HT1080 (cell line): ENCODE results near the gene RFLNA. TPM values are rescaled to one million over a fixed set of nuclear protein-coding genes. Genes with fewer than 3 reads are reported as not detected.

Source experiments
- DNase-seq: peaks from one replicate; pipeline ENCODE4 v3.0.0-alpha.2; 2015; ENCODE audit warnings: low read depth
- total RNA-seq: library from RNA; depleted of rRNA; stranded (reverse); fragments of >200 nt; shearing (Covaris generic); gene quantifications from 2 replicates; pipeline ENCODE4 v1.2.3, GENCODE V29; 2014

RFLNA gene
- total RNA-seq, 1 experiment from 2014 or later, result not detected

DNA sequence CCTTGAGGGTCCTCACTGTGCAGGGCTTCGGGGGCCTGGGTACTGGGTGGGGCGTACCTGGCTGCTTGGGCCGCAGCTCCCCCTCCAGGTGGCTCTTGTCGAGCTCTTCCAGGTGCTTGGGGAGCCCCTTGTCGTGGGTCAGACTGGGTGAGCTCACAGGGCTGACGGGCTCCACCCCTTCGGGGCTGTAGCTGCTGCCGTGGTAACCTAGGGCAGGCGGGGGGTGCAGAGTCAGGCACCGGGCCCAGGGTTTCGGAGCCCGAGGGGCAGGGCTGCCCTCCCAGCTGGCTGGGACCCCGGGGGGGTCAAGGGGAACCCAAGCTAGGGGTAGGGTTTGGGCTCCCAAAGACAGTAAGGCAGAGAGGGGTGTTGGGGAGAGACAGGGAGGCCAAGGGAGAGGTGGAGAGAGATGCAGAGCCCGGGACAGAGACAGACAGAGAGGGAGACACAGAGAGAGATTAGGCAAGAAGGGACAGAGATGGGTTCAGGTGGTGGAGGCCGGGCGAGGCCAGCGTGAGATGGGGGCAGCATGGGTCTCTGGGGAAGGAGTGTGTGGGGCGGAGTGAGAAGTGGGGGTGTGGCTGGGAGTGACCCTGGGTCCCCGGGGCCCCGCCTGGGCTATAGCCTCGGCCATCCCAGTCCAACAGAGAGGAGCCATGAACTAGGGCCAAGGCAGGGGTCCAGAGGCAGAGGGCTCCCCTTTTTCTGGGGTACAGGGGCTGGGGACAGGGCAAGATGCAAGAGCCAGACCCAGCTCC, 40.7 kb downstream of the RFLNA start:
- no peak for DNase-seq

DNA sequence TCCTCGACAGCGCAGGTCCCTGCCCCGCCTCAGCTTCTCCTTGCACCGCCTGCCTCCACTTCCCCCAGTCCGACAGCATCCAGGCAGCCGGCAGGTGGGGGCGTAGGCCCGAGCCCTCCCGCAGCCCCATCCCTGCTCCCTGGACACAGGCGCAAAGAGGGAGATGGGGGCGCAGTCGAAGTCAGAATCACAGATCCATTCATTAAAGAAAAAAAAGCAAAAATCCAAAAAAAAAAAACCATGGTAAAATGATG, 41.2 kb downstream of the RFLNA start:
- no peak for DNase-seq

DNA sequence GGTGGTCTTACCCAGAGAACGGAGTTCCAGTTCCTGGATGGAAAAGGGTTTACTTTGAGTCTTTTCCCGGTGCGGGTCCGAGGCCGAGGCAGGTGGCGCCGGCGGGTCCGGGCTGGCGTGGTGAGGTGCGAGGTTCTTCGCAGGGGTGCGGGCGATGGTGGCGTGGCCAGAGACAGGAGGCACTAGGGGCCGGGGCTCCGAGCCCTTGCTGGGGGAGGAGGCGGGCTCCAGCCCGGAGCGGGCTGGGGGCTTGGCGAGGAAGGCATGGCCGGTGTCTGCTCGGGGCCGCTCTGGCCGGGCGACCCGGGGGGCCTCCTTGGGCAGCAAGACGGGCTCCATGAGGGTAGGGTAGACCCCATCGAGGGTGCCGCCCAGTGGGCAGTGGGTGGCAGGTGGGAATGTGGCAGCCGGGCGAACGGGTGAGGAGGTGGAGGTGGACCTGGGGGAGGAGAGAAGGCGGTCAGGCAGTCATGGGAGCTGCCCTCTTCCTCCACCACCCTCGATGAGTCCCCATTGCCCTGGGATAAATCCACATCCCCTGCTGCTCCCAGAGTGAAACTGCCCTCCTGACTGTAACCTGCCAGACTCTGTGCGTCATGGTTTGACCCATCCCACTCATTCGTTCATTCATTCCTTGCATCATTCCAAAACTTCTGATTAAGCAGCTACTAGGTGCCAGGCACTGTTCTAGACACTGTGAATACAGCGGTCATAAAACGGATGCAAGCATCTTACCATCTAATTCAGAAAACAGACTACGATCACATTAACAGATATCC, 42.0 kb downstream of the RFLNA start:
- no peak for DNase-seq

DNA sequence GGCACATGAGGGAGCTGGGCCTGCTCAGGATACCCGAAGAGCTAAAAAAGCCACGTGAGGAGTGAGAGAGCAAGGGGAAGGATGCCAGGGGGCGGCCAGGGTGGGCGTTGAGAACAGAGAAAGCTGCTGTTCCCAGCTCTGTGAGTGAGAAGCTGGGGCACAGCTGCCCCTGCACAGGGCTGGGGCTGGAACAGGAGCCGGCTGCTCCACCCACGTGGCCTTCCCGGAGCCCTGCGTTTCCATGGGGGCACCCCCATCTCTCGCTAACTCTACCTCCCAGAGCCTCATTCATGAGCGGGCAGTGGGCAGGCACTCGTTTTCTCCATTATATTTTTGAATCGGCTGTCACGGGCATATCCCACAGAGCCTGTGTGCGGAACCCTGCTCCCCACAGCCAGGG, 42.7 kb downstream of the RFLNA start:
- no peak for DNase-seq

DNA sequence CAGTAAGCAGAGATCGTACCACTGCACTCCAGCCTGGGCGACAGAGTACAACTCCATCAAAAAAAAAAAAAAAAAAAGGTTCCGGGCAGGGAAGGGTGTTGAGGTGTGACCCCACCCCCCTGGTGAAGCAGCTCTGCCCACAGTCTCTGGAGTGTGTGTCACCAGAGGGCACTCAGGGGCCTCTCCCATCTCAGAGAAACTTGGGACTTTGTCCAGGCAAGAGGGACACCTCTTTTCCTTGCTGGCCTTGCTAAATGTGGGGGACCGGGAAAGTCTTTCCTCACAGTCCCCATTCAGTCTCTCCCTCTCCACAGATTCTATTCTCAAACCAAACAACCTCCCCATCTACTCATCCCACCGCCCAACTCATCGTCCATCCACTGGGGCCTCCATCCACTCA, 43.6 kb downstream of the RFLNA start:
- DNase-seq, result no peak

DNA sequence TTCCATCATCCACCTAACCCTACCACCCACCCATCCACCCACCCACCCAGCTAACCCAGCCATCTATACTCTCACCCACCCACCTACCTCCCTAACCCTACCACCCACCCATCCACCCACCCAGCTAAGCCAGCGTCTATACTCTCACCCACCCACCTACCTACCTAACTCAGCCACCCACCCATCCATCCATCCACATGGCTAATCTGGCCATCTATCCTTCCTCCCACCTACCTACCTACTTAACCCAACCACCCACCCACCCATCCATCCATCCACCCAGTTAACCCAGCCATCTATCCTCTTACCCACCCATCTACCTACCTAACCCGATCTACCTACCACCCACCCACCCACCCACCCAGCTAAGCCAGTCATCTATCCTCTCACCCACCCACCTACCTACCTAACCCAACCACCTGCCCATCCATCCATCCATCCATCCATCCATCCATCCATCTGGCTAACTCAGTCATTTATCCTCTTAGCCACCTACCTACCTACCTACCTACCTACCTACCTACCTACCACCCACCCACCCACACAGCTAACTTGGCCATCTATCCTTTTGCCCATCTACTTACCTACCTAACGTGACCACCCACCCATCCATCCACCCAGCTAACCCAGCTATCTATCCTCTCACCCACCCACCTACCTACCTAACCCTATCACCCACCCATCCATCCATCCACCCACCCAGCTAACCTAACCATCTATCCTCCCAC, 44.1 kb downstream of the RFLNA start:
- no peak for DNase-seq

DNA sequence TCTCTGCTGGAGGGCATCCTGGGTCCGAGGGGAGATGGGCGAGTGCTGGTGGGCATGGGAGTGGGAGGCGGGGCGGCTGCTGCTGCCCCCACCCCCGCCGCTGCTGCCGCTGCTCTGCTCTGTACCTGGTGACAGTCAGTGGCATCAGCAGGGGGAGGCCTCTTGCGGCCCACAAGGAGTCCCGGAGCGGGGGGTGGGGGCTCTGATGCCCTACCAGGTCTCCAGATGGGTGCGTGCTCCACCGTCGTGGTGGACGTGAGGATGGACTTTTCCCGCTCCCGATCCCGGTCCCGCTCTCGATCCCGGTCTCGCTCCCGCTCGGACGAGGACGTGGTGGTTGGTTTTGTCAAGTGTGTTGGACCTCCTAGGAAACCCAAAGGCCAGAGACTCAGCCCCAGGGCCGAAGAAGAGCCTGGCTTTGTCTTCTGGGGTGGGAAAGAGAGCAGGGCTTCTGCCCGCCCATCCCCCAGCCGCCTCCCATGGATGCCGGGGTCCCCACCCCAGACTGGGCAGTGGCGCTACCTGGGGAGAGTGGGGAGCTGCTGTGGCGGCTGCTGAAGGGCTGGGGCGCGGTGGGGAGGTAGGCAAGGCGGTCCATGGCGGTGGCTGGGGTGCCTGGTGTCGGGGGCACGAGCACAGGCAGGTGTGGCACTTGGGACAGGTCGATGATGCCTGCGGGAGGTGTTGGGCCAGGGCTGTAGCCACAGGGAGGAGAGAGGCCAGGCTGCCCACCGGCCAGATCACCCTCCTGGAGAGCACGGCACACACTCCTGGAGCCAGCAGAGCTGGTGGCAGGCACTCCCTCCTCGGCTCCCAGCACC, 45.4 kb downstream of the RFLNA start:
- DNase-seq, result no peak

DNA sequence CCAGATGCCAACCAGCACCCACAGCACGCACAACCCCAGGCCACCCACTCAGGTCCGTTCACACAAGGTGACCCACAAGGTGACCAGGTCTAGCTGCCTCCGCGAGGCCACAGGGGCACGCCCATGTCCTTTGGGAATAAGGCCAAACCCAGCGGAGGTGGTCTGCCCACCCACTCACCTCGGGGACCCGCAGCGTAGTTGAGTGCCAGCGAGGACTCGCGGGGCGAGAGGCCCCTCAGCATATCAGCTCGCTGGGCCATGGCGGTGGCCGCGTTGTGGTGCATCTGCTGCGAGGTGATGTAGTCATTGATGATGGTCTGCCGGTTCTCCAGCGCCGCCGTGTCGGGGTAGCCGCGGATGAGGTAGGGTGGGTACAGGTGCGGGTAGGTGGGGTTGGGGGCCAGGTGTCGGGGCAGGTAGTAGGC, 46.8 kb downstream of the RFLNA start:
- DNase-seq, result no peak

DNA sequence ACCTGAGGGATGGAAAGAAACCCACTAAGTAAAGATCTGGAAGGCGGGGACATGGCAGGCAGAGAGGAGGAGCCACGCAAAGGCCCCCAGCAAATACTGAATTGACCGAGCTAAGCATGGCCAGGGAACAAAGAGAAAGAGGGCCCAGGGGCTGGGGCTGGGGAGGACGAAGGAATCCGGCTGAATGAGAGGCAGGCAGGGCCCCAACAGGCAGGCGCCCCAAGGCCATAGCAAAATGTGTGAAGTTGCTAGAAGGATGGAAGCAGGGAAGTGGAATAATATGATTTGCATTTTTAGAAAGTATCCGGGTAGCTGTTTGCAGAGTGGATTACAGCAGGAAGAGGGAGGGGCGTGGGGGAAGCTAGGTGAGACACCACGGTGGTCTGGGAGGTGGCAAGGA, 49.1 kb downstream of the RFLNA start:
- no peak for DNase-seq

DNA sequence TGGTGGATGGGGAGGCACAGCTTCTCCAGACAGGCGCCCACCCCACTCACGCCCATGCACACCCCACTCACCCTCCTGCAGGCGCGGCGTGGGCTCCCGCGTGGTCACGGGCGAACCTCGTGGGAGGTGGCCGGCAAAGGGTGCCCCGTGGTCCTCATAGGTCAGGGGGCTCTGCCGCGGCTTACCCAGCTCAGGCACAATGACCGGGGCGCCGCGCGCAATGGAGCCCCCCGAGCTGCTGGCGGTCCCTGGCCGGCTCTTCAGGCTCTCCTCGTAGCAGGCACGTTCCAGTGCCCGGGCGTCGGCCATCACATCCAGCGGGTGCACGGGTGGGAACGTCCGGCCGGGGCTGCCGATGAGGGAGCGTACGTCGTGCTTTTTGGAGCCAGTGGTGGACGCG, 49.6 kb downstream of the RFLNA start:
- DNase-seq, result no peak

DNA sequence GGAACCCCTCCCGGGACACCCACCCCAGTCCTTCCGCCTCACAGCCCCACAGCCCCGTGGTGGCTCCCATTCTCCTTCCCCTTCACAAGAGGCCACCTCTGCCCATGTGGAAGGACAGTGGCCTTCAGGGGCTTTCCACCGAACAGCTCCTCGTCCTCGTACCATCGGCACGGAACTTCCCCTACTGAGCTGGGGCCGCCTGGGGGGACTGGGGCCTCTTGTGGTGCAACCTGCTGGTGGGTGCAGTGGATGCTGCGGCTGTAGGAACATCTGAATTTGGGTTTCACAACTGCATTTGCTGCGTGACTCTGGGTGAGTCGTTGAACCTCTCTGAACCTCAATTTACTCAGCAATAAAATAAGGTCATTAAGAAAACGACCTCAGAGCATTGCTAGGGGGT, 50.9 kb downstream of the RFLNA start:
- DNase-seq, result no peak

DNA sequence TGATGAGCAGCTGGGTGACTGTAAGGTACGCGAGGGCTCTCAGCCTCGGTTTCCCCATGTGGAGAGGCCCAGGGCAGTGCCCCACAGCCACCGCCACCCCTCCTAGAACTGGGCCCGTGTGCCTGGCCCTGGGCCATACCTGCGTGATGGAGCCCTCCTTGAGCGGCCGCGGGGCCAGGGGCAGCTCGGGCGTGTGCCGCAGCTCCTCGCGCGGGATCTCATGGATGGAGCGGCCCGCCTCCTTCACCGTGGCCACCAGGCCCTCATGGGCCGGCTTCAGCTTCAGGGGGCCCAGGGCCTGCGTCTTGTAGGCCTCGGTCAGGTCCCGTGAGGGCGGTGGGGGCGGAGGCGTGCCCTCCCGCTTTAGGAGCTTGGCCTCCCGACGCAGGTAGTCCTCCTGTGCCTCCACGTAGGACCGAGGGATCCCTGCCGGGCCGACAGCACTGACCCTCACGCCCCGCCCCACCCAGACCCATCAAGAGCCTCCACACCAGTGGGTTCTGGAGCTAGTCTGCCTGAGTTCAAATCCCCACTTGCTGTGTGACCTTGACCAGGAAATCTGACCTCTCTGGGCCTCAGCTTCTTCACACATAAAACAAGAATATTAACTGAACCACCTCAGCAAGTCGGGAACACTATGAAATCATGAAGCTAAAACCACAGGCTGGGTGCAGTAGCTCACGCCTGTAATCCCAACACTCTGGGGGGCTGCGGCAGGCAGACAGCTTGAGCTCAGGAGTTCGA, 51.7 kb downstream of the RFLNA start:
- DNase-seq, result no peak

DNA sequence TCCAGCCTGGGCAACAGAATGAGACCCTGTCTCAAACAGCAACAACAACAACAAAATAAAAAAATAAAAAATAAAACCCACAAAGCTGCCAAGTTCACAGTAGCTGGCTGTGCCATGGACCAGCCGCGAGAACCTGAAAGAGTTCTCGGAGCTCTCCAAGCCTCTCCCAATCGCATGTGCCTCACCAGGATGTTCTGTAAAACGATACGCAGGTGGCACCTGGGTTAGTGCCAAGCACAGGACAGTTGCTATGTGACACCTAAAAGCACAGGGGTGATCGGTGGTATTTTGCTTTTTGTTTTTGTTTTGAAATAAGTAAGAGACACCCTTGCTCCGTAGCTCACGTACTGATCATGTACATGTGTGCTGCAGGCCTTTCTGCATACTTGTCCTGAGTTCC, 52.4 kb downstream of the RFLNA start:
- no peak for DNase-seq

DNA sequence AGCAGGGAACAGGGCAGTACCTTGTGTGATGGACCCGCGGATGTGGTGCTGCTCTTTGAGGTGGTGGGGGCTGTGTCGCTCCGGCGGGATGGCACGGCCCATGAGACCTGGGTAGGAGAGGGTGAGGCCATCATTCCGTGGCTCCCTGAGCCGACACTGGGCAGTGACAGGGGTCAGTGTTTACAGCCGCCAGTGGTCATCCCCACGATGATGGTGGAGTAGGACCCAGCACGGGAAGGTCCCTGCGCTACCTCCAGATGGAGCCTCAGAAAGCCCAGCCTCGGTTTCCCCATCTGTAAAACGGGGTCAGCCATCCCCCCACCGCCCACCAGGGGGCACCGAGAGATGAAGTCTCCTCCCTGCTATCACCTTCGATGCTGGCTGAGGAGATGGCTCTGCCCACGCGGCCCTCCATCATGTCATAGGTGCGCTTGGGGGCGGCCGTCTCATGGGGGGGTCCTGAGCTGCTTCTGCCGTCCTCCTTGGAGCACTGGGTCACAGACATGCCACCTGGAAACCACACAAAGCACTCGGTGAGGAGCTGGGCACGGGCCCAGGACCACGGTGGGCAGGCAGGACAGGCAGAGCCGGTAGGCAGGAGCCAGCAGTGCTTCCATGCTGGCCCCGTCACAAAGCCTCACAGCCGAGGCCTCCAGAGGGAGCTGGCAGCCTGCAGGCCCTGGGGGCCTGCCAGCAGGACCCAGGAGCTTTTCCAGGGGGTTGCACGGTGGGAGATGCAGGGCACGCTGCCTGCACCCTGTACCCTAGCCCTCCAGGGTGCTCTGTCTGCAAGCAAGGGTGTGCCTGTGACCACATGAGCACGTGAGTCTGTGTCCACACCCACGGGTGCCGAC, 53.1 kb downstream of the RFLNA start:
- no peak for DNase-seq

DNA sequence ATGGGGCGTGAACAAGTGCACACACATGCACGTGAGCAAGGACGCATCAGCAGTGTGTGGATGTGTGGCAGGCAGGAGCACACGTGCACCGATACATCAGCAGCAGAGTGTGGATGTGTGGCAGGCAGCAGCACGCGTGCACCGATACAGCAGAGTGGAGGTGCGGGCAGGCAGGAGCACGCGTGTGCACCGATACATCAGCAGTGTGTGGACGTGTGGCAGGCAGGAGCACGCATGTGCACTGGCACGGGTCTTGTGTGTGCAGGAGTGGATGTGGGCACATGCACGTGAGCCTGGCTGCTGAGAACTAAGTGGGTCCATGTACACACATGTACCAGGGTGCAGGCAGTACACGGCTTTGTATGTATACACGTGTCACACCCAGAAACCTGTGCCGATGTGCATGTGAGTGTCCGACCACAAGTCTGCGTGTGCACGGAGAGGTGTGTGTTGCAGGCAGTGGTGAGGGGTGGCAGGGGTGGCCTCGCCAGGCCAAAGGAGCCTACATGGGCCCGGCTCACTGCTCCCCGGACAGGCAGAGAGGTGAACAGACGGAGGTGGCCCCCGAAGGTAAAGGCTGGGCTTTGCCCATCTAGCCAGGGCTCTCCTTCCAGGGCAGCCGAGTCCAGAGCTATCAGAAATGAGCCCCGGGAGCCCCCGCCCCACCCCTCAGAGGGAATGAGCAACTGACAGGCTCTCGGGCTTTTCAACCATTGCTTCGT, 53.9 kb downstream of the RFLNA start:
- no peak for DNase-seq

DNA sequence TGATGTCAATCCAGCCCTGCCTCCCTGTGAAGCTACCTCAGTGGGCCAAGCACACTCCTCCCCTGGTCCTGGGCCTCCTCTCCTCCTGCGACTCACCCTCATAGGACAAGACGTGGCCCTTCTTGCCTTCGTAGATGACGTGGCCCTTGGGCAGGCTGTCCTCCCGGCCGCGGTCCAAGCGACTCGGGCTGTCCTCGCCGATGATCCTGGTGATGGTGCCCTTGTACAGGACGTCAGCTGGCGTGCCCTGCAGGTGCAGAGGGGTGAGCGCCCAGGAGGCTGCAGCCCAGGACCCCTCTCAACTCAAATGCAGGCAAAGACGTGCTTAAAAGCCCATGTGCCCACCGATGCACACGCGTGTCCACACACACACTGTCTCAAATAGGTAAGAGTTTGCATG, 55.6 kb downstream of the RFLNA start:
- DNase-seq, result no peak

DNA sequence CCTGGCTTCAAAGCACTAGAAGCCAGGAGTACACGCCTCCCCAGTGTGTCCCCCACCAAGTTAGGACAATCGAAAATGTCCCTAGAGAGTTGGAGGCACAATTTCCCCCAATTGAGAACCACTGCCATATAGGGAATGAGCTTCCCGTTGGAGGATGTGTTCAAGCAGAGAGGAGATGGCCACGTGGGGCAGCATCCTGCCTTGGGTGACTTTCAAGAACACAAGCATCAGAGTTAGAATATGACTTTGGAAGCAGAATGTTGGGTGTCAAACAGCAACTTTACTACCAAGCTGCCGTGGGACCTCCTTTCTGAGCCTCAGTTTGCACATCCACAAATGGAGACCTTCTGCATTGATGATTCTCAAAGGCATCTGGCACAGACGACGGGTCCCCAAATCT, 56.5 kb downstream of the RFLNA start:
- no peak for DNase-seq

DNA sequence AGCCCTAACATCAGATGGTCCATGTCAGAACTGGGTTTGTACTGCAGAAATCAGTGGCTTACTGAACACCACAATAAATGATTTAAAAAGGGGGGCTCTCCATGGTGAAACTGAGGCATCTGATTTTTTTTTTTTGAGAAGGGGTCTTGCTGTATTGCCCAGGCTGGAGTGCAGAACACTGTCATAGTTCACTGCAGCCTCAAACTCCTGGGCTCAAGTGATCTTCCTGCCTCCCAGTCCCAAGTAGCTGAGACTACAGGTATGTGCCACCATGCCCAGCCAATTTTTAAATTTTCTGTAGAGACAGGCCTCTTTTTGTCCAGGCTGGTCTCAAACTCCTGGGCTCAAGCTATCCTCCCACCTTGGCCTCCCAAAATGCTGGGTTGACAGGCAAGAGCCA, 57.4 kb downstream of the RFLNA start:
- no peak for DNase-seq

DNA sequence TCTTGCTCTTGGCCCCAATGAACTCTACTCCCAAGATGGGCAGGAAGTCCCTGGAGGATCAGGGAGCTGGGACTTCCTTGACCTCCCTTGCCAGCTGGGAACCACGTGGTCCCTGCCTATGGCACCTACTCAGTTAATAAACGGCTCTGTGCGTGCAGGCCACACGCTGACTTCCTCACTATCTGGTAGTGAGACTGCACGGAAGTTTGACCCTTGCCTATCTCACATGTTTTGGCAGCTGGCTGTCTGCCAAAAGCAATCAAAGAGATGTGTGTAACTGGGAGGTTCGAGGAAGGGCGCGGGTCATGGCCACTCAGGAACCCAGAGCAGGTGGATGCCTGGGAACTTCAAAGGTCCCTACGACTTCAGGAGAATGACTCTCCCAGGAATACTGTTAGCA, 57.9 kb downstream of the RFLNA start:
- no peak for DNase-seq
